ENCODE measurements around the gene PLCL1.

DNA sequence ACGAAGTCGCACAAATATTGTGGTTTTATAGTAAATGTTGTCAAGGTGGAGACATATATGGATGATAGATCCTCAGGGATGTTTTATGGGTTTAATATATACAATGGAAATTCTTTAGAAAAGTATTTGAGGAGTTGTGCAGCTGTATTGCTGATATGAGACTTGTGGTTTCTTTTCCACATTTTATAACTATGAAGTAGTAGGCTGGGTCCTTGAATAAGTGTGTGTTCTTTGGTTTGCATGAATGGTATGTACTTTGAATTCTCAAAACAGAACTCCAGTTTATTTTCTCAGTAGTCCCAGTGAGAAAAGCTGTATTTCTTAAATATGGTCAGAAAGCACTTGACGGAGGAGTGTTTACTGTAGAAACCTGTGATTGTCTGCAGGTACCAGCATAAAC, 42.4 kb downstream of the PLCL1 start:
- TF ChIP-seq POLR2A (IDR thresholded peaks at IDR 0.05) (no peak), CTCF (IDR thresholded peaks at IDR 0.05) (no peak)
